GM18907 (cell line): Measurements from ENCODE around the gene NELFB.

Source experiments
- ATAC-seq: cut with Tn5 transposase; IDR thresholded peaks from one replicate; pipeline ENCODE4 v1.9.1; 2021; ENCODE audit warnings: mild to moderate bottlenecking, moderate library complexity; ENCODE audit not compliant: unreplicated experiment

The NELFB gene

GRCh38 chr9:137301081-137301947 is 46.2 kb downstream of the NELFB start:
- peak; percentile 5 for ATAC-seq

- peak; percentile 67 for ATAC-seq
Measured at GRCh38 chr9:137302118-137302448, 47.0 kb downstream of the NELFB start, which contains the start of gene NRARP. Gene NRARP (minus strand): TSS chr9:137302271. CDS start chr9:137301928, 343 bp downstream.

GRCh38 chr9:137302449-137303150 is 47.5 kb downstream of the NELFB start:
- ATAC-seq: peak; percentile 60

GRCh38 chr9:137303151-137303892 is 48.2 kb downstream of the NELFB start:
- ATAC-seq: no peak

- no peak for ATAC-seq
Measured at GRCh38 chr9:137303893-137304382, 48.8 kb downstream of the NELFB start.

GRCh38 chr9:137304383-137305059 is 49.4 kb downstream of the NELFB start:
- ATAC-seq: no peak

- ATAC-seq: no peak
Measured at GRCh38 chr9:137305060-137305797, 50.1 kb downstream of the NELFB start.

GRCh38 chr9:137305798-137306065 is 50.6 kb downstream of the NELFB start:
- ATAC-seq: no peak

- ATAC-seq: no peak
Measured at GRCh38 chr9:137306066-137306849, 51.1 kb downstream of the NELFB start.

- ATAC-seq: no peak
Measured at GRCh38 chr9:137306850-137307254, 51.7 kb downstream of the NELFB start.

- ATAC-seq: no peak
Measured at GRCh38 chr9:137307255-137308056, 52.3 kb downstream of the NELFB start.

GRCh38 chr9:137308057-137308619 is 53.0 kb downstream of the NELFB start:
- no peak for ATAC-seq

- no peak for ATAC-seq
Measured at GRCh38 chr9:137309368-137310188, 54.5 kb downstream of the NELFB start.

GRCh38 chr9:137310189-137311052 is 55.3 kb downstream of the NELFB start:
- no peak for ATAC-seq

GRCh38 chr9:137311171-137311985 is 56.3 kb downstream of the NELFB start:
- ATAC-seq: no peak
